Measurements from ENCODE around the gene ARHGAP32.

Gene ARHGAP32

GRCh38 chr11:128942272-128942612 lies 249.9 kb downstream of the ARHGAP32 start:
- no peaks in the 10 kb centered on the region for H3K9me2 ChIP-seq (replicated peaks; ENCODE audit: insufficient read depth, low read length)
- no peaks in the 10 kb centered on the region for H3K9me3 ChIP-seq (ENCODE audit: insufficient read depth, low read length)
- TF ChIP-seq EZH2phosphoT487 (conservative IDR thresholded peaks at IDR 0.05; ENCODE audit: low read length) (no peak), CTCF (IDR thresholded peaks at IDR 0.05; ENCODE audit: insufficient read depth, low read length, poor library complexity, severe bottlenecking) (no peak)
- H3K27me3 ChIP-seq (ENCODE audit: low read length): no peaks in the 10 kb centered on the region
- H3K79me2 ChIP-seq (ENCODE audit: insufficient read depth, low read length): no peaks in the 10 kb centered on the region
- H3K4me3 ChIP-seq (ENCODE audit: insufficient read depth, low read length, poor library complexity, severe bottlenecking): no peak overlapping the region
- no peaks in the 10 kb centered on the region for H3F3A ChIP-seq (ENCODE audit: insufficient read depth)
- no peaks in the 10 kb centered on the region for H3K36me3 ChIP-seq (ENCODE audit: low read length)
- no peaks in the 10 kb centered on the region for H4K20me1 ChIP-seq (ENCODE audit: low read depth, low read length)
- H3K4me2 ChIP-seq (ENCODE audit: low read depth, low read length, poor library complexity, severe bottlenecking): no peak overlapping the region
- no peak overlapping the region for H3K9ac ChIP-seq (ENCODE audit: low read length)
- H2AFZ ChIP-seq (ENCODE audit: low read depth, low read length, severe bottlenecking): no peak overlapping the region
- no peak overlapping the region for H3K27ac ChIP-seq (ENCODE audit: low read depth, low read length)

GRCh38 chr11:128941573-128942271 lies 250.4 kb downstream of the ARHGAP32 start:
- Histone ChIP-seq H3F3A (ENCODE audit: insufficient read depth) (no peaks in the 10 kb centered on the region), H3K9ac (ENCODE audit: low read length) (no peak overlapping the region), H2AFZ (ENCODE audit: low read depth, low read length, severe bottlenecking) (no peak overlapping the region), H3K27me3 (ENCODE audit: low read length) (no peaks in the 10 kb centered on the region), H3K4me3 (ENCODE audit: insufficient read depth, low read length, poor library complexity, severe bottlenecking) (no peak overlapping the region), H3K79me2 (ENCODE audit: insufficient read depth, low read length) (no peaks in the 10 kb centered on the region), H4K20me1 (ENCODE audit: low read depth, low read length) (no peaks in the 10 kb centered on the region), H3K9me3 (ENCODE audit: insufficient read depth, low read length) (no peaks in the 10 kb centered on the region), H3K4me2 (ENCODE audit: low read depth, low read length, poor library complexity, severe bottlenecking) (no peak overlapping the region), H3K9me2 (replicated peaks; ENCODE audit: insufficient read depth, low read length) (no peaks in the 10 kb centered on the region), H3K36me3 (ENCODE audit: low read length) (no peaks in the 10 kb centered on the region), H3K27ac (ENCODE audit: low read depth, low read length) (no peak overlapping the region)
- TF ChIP-seq EZH2phosphoT487 (conservative IDR thresholded peaks at IDR 0.05; ENCODE audit: low read length): no peak

GRCh38 chr11:128941110-128941509 lies 251.0 kb downstream of the ARHGAP32 start:
- H4K20me1 ChIP-seq (ENCODE audit: low read depth, low read length): no peaks in the 10 kb centered on the region
- H3K4me3 ChIP-seq (ENCODE audit: insufficient read depth, low read length, poor library complexity, severe bottlenecking): no peak overlapping the region
- H3K27ac ChIP-seq (ENCODE audit: low read depth, low read length): no peak overlapping the region
- H3K9me3 ChIP-seq (ENCODE audit: insufficient read depth, low read length): no peaks in the 10 kb centered on the region
- no peak for TF ChIP-seq CTCF (IDR thresholded peaks at IDR 0.05; ENCODE audit: insufficient read depth, low read length, poor library complexity, severe bottlenecking)
- TF ChIP-seq EZH2phosphoT487 (conservative IDR thresholded peaks at IDR 0.05; ENCODE audit: low read length): no peak
- H3K27me3 ChIP-seq (ENCODE audit: low read length): no peaks in the 10 kb centered on the region
- H3F3A ChIP-seq (ENCODE audit: insufficient read depth): no peaks in the 10 kb centered on the region
- H3K79me2 ChIP-seq (ENCODE audit: insufficient read depth, low read length): no peaks in the 10 kb centered on the region
- no peak overlapping the region for H3K4me2 ChIP-seq (ENCODE audit: low read depth, low read length, poor library complexity, severe bottlenecking)
- no peak overlapping the region for H2AFZ ChIP-seq (ENCODE audit: low read depth, low read length, severe bottlenecking)
- H3K36me3 ChIP-seq (ENCODE audit: low read length): no peaks in the 10 kb centered on the region
- no peaks in the 10 kb centered on the region for H3K9me2 ChIP-seq (replicated peaks; ENCODE audit: insufficient read depth, low read length)
- no peak overlapping the region for H3K9ac ChIP-seq (ENCODE audit: low read length)

- Histone ChIP-seq H3K9me2 (replicated peaks; ENCODE audit: insufficient read depth, low read length) (no peaks in the 10 kb centered on the region), H3K9me3 (ENCODE audit: insufficient read depth, low read length) (no peaks in the 10 kb centered on the region), H4K20me1 (ENCODE audit: low read depth, low read length) (no peaks in the 10 kb centered on the region), H3K4me3 (ENCODE audit: insufficient read depth, low read length, poor library complexity, severe bottlenecking) (no peak overlapping the region), H3K27me3 (ENCODE audit: low read length) (no peaks in the 10 kb centered on the region), H3K9ac (ENCODE audit: low read length) (no peak overlapping the region), H3K27ac (ENCODE audit: low read depth, low read length) (no peak overlapping the region), H3K36me3 (ENCODE audit: low read length) (no peaks in the 10 kb centered on the region), H3K4me2 (ENCODE audit: low read depth, low read length, poor library complexity, severe bottlenecking) (no peak overlapping the region), H3K79me2 (ENCODE audit: insufficient read depth, low read length) (no peaks in the 10 kb centered on the region), H3F3A (ENCODE audit: insufficient read depth) (no peaks in the 10 kb centered on the region), H2AFZ (ENCODE audit: low read depth, low read length, severe bottlenecking) (no peak overlapping the region)
- TF ChIP-seq CTCF (IDR thresholded peaks at IDR 0.05; ENCODE audit: insufficient read depth, low read length, poor library complexity, severe bottlenecking): no peak
- no peak for TF ChIP-seq EZH2phosphoT487 (conservative IDR thresholded peaks at IDR 0.05; ENCODE audit: low read length)
Observed at GRCh38 chr11:128940603-128941002, 251.5 kb downstream of the ARHGAP32 start.
